Retinal pigment epithelial cell (primary cell): ENCODE results near the gene SENP1.

Experiments used
- DNase-seq: peaks from one replicate; pipeline ENCODE4 v3.0.0-alpha.2; 2010; ENCODE audit warnings: low read depth
- H3K4me3 ChIP-seq: 2 replicates; pipeline ENCODE4 v1.5.1; 2011; ENCODE audit warnings: mild to moderate bottlenecking, low read length, control low read depth, moderate library complexity
- TF ChIP-seq, protein P1 (sequence below): conservative IDR thresholded peaks from 2 replicates; pipeline ENCODE4 v1.5.1; 2011; ENCODE audit warnings: low read depth, low read length, control low read depth, inconsistent platforms

SENP1 gene

DNA sequence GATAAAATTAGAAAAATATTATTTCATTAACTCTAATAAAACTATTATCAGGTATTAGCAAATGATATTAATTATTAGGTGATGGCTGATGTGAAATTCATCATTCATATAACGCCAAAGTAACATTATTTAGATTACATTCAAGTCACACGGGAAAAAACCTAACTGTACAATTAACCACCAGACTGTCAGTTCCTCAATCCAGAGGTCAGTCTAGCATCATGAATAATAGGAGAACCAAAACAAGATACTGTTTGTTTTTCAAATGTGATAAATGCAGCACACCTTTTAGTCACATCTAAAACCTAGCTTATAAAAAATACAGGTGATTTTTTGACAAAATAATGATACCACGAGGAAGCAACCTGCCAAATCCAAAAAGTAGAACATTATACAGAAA is 19.6 kb downstream of the SENP1 start:
- H3K4me3 ChIP-seq, result no peak overlapping the region
- DNase-seq, result no peak
- TF ChIP-seq, protein P1, sequence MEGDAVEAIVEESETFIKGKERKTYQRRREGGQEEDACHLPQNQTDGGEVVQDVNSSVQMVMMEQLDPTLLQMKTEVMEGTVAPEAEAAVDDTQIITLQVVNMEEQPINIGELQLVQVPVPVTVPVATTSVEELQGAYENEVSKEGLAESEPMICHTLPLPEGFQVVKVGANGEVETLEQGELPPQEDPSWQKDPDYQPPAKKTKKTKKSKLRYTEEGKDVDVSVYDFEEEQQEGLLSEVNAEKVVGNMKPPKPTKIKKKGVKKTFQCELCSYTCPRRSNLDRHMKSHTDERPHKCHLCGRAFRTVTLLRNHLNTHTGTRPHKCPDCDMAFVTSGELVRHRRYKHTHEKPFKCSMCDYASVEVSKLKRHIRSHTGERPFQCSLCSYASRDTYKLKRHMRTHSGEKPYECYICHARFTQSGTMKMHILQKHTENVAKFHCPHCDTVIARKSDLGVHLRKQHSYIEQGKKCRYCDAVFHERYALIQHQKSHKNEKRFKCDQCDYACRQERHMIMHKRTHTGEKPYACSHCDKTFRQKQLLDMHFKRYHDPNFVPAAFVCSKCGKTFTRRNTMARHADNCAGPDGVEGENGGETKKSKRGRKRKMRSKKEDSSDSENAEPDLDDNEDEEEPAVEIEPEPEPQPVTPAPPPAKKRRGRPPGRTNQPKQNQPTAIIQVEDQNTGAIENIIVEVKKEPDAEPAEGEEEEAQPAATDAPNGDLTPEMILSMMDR, result no peak

DNA sequence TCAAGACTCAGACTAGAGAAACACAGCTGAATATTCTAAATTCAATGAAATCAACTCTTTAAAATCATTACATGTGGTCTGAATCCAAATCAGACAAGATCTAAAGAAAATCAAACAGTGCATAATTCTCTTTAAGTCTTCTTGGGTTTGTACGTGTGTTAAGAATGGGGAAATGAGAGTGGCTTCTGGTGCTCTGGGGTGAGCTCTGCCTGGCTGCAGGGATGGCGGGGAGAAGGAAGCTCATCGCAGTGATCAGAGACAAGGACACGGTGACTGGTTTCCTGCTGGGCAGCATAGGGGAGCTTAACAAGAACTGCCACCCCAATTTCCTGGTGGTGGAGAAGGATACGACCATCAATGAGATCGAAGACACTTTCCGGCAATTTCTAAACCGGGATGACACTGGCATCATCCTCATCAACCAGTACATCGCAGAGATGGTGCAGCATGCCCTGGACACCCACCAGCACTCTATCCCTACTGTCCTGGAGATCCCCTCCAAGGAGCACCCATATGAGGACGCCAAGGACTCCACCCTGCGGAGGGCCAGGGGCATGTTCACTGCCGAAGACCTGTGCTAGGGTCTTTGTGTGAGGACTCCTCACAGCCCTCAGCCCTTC is 20.9 kb downstream of the SENP1 start:
- TF ChIP-seq, protein P1, result no peak
- H3K4me3 ChIP-seq, result no peak overlapping the region
- DNase-seq, result no peak

DNA sequence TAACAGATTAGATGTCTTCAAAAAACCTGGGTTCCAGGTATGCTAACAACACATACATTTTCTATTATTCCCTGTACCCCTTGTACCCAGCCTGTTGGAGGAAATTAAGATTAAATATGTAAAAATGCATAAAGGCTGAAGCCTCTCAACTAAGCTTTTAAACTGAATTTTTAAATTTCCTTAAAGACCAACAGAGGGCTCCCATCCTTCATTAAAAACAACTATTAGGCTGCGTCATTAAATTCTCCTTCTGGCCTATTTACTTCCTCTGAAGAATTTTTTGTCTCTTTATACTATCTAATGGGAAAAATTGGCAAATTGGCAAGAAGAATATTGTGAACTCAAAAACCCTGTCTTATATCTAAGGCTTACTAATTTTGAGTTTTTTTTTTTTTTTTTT is 21.8 kb downstream of the SENP1 start:
- H3K4me3 ChIP-seq, result no peak overlapping the region
- TF ChIP-seq, protein P1, result no peak
- no peak for DNase-seq

DNA sequence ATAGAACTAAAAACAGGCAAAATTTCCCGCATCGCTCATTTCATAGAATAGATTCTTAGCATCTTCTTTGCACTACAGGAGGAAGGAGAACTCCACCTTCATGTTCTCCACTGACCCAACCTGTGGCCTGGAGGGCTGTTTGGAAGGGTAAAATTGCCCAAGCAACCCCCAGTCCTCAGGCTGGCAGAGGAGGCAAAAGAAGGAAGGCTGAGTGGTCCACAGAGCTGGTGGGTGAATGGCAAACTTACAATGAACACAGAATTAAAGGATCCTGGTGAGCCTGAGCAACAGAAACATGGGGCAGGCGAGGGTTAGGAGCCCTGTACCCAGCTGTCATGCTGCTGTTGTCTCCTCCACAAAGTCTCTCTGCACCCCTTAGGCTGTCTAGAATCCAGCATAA is 25.1 kb downstream of the SENP1 start:
- no peak for DNase-seq
- H3K4me3 ChIP-seq, result no peak overlapping the region
- TF ChIP-seq, protein P1, result no peak

DNA sequence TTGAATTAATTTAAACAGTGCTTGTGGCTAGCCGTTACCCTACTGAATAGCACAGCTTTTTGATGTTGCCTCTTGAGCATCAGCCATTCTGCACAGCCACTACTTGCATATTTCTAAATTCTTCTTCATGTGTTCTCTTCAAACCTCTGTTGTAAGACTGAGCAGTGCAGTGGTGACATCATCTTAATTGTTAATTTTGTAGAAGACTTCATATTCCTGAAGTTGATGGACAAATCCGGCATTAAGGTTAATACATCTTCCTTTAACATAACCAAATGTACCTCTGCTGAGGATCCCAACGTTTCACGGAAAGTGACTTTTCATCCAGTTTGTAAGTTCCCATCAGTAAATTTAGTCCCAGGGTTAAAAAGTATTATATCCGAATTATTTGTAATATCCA is 25.6 kb downstream of the SENP1 start:
- H3K4me3 ChIP-seq, result no peak overlapping the region
- no peak for DNase-seq
- TF ChIP-seq, protein P1, result no peak

DNA sequence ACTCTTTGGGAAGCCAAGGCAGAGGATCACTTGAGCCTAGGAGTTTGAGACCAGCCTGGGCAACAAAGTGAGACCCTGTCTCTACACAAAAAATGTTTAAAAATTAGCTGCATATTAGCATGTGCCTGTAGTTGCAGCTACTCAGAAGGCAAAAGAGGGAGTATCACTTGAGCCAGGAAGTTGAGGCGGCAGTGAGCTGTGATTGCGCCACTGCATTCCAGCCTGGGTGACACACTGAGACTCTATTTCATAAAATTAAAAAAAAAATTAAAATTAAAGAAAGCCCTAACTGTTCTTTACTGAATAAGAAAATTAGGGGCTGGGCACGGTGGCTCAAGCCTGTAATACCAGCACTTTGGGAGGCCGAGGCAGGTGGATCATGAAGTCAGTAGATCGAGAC is 27.0 kb downstream of the SENP1 start:
- no peak overlapping the region for H3K4me3 ChIP-seq
- no peak for DNase-seq
- TF ChIP-seq, protein P1, result no peak

DNA sequence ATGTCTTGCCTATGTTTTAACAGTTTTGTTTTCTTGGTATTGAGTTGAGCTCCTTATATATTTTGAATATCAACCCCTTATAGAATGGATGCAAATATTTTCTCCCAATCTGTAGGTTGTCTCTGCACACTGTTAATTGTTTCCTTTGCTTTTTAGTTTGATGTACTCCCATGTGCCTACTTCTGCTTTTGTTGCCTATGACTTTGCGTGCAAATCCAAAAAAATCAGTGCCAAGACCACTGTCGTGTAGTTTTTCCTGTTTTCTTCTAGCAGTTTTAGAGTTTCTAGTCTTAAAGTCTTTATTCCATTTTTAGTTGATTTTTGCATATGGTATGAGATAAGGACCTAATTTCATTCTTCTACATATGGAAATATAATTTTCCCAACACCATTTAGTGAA is 28.8 kb downstream of the SENP1 start:
- TF ChIP-seq, protein P1, result no peak
- DNase-seq, result no peak
- no peak overlapping the region for H3K4me3 ChIP-seq
